ENCODE data around the gene KIF6. TPM values are rescaled to one million over a fixed set of nuclear protein-coding genes. Genes with fewer than 3 reads are reported as not detected.

Gene KIF6
- total and polyA plus RNA-seq, 2 of the 8 experiments (the other 6 are each of a cell fraction or from before 2014, with no cell fraction given) = 0.53 to 0.65 TPM

DNA sequence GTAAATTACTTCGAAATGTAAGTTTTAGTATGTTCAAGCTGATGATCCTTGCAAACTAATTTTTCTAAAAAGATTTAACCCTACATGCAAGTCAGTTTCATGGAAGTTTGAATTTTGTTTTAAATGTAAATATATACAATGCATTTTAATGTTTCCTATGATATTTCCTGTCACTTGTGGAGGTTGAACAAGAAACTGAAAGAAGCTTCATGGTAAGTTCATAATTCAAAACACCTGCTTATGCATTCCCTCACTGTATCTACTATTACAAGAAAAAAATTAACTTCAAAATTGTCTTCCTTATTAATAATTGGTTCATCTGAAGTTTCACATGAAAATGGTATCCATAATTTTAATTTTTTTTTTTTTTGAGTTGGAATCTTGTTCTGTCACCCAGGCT, 24.8 kb downstream of the KIF6 start (continued):
- no peak for TF ChIP-seq HDAC6 (IDR thresholded peaks at IDR 0.05; ENCODE audit: low read depth, low read length)
- TF ChIP-seq, protein P1, sequence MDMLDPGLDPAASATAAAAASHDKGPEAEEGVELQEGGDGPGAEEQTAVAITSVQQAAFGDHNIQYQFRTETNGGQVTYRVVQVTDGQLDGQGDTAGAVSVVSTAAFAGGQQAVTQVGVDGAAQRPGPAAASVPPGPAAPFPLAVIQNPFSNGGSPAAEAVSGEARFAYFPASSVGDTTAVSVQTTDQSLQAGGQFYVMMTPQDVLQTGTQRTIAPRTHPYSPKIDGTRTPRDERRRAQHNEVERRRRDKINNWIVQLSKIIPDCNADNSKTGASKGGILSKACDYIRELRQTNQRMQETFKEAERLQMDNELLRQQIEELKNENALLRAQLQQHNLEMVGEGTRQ (IDR thresholded peaks at IDR 0.05; ENCODE audit: low read length) = no peak
- TF ChIP-seq, protein P2, sequence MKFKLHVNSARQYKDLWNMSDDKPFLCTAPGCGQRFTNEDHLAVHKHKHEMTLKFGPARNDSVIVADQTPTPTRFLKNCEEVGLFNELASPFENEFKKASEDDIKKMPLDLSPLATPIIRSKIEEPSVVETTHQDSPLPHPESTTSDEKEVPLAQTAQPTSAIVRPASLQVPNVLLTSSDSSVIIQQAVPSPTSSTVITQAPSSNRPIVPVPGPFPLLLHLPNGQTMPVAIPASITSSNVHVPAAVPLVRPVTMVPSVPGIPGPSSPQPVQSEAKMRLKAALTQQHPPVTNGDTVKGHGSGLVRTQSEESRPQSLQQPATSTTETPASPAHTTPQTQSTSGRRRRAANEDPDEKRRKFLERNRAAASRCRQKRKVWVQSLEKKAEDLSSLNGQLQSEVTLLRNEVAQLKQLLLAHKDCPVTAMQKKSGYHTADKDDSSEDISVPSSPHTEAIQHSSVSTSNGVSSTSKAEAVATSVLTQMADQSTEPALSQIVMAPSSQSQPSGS (IDR thresholded peaks at IDR 0.05; ENCODE audit: low read length) = no peak

Measured in H1 (cell line).